Spinal cord (tissue), 10 donors: Measurements from ENCODE around the gene RAP1A. TPM values are rescaled to one million over a fixed set of nuclear protein-coding genes. Genes with fewer than 3 reads are reported as not detected.

Experiments
- DNase-seq, 6 donors: peaks; one replicate each; pipeline versions ENCODE4 v3.0.0 to v3.0.0-alpha.2; 2013 to 2015; ENCODE audit warnings: low spot score in 6 of 6, low read depth in 4 of 6
- H3K27ac ChIP-seq: one replicate; pipeline ENCODE4 v1.5.1; 2013; ENCODE audit warnings: low read depth, low read length, control low read depth
- H3K27me3 ChIP-seq: one replicate; pipeline ENCODE4 v1.6.1; 2013; ENCODE audit warnings: low read length; ENCODE audit not compliant: control insufficient read depth, insufficient read depth
- H3K36me3 ChIP-seq: one replicate; pipeline ENCODE4 v1.6.1; 2013; ENCODE audit warnings: low read length; ENCODE audit not compliant: control insufficient read depth, insufficient read depth
- H3K4me1 ChIP-seq: one replicate; pipeline ENCODE4 v1.6.1; 2013; ENCODE audit warnings: low read length; ENCODE audit not compliant: control insufficient read depth, insufficient read depth
- H3K4me3 ChIP-seq: one replicate; pipeline ENCODE4 v1.5.1; 2013; ENCODE audit warnings: low read depth, low read length, control low read depth
- H3K9me3 ChIP-seq: one replicate; pipeline ENCODE4 v1.6.1; 2013; ENCODE audit warnings: low read length; ENCODE audit not compliant: control insufficient read depth, insufficient read depth
- WGBS: methylation state at CpG from one replicate; pipeline ENCODE4 v1.1.5; 2013; ENCODE audit warnings: missing lambda C conversion rate; ENCODE audit not compliant: insufficient coverage; 5-methylcytosine and 5-hydroxymethylcytosine counted together
- long read RNA-seq, 4 donors: transcript quantifications; one replicate each; lab custom pipeline, GENCODE V29; 2026
- polyA plus RNA-seq, 2 donors: library from polyadenylated mRNA; unstranded; fragments of 120-200 nt; gene quantifications; one replicate each; pipeline ENCODE4 v1.2.1, GENCODE V29; 2013; ENCODE audit not compliant: insufficient read length in 2 of 2
- total RNA-seq, 2 donors: library from RNA; depleted of rRNA in 1 of 2; stranded (reverse); fragments of 120-200 nt in 1 of 2; fragments of >200 nt in 1 of 2; gene quantifications; one replicate each; pipeline versions ENCODE4 v1.2.3 to v1.2.4, GENCODE V29; 2013 to 2014
- donor health status: healthy.

The RAP1A gene
- total RNA-seq (10 to 100 TPM; 29.3 to 54.2 TPM), polyA plus RNA-seq (10 to 100 TPM; 61.6 to 84.4 TPM)
- long read RNA-seq, donor 1, full-length matches to known transcripts, result 33 of 52 reads
- long read RNA-seq, donor 1, partial matches to known transcripts, result 19 of 52 reads
- long read RNA-seq, donor 1, other reads (novel, unspliced or antisense), result 0 of 52 reads
- long read RNA-seq, donor 2, full-length matches to known transcripts, result 19 of 19 reads
- long read RNA-seq, donor 2, partial matches to known transcripts, result 0 of 19 reads
- long read RNA-seq, donor 2, other reads (novel, unspliced or antisense), result 0 of 19 reads
- long read RNA-seq, donor 3, full-length matches to known transcripts, result 18 of 18 reads
- long read RNA-seq, donor 3, partial matches to known transcripts, result 0 of 18 reads
- long read RNA-seq, donor 3, other reads (novel, unspliced or antisense), result 0 of 18 reads
- long read RNA-seq, donor 4, full-length matches to known transcripts, result 18 of 37 reads
- long read RNA-seq, donor 4, partial matches to known transcripts, result 19 of 37 reads
- long read RNA-seq, donor 4, other reads (novel, unspliced or antisense), result 0 of 37 reads

DNA sequence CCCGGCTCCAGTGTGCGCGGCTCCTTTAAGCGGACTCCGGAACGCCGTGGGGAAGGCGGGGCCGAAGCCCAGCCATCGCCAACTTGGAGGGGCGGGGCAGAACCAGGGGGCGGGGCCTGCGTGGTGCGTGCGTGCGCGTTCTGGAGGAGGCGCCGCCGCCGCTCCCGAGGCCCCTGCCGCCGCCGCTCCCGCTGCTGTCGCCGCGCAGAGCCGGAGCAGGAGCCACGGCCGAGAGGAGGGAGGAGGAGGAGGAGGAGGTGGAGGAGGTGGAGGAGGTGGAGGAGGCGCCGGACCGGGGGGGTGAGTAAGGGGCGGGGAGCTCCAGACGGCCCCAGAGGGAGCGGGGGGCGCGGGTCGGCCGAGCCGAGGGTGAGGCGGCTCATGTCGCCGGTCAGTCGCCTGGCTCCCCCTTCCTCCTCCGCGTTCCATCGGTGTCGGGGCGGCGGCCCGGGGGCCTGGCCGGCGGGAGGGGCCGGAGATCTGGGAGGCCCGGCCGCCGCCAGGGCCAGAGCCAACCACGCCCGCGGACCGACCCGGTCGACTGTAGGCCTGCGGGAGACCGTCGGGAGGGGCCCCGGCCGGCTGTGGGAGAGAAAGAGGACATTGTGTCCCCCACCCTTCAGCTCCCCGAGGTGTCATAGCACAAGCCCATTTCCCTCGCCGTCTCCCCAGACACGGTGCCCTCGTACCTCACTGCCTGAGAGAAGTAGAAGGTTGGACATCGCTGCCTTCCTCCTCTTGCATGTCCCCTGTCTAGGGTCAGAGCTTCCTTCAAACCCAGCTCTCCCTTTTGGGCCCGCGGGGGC, at the start of gene RAP1A:
TSS of gene RAP1A (plus strand) at position 155 of the 806 bp plus-strand sequence. CDS start 71,572 bp downstream, outside the sequence.
- H3K9me3 ChIP-seq, result no peaks in the 10 kb centered on the region
- DNase-seq, result peak in 5 of 6 donors; percentile 81 to 98 (median 91)
- H3K27me3 ChIP-seq, result no peaks in the 10 kb centered on the region
- H3K27ac ChIP-seq, result peak within 1 kb of the TSS; percentile 79
- peak within 1 kb of the TSS; percentile 68 for H3K4me3 ChIP-seq
- WGBS, result 0% methylated on average over 68 of the region's 79 CpGs
- H3K36me3 ChIP-seq, result no peaks in the 10 kb centered on the region
- peaks cover 4% of the 10 kb centered on the region for H3K4me1 ChIP-seq

DNA sequence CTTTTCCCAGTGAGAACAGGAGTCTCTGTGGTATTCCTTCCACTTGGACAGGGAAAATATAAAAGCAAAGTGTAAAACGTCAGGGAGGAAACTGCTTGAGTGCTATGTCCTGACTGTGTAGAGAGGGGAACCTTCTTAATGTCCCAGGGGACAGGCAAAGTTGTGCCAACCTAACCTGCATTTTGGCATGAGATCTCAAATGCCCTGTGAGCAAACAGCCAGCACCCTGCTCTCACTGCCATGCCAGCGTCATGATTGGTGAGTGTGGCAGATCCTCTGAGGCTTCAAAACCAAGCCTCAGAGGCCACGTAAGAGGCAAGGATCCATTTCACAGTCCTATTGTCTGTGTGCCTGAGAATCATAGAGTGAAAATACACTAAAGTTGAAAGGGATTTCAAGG, 49.7 kb upstream of the RAP1A start:
- no peaks in the 10 kb centered on the region for H3K9me3 ChIP-seq
- H3K27ac ChIP-seq, result no peak overlapping the region
- H3K36me3 ChIP-seq, result no peaks in the 10 kb centered on the region
- H3K4me3 ChIP-seq, result no peak overlapping the region
- H3K4me1 ChIP-seq, result peaks cover 4% of the 10 kb centered on the region
- DNase-seq, result no peak
- no peaks in the 10 kb centered on the region for H3K27me3 ChIP-seq
- 77% methylated on average over 3 of the region's 3 CpGs for WGBS

DNA sequence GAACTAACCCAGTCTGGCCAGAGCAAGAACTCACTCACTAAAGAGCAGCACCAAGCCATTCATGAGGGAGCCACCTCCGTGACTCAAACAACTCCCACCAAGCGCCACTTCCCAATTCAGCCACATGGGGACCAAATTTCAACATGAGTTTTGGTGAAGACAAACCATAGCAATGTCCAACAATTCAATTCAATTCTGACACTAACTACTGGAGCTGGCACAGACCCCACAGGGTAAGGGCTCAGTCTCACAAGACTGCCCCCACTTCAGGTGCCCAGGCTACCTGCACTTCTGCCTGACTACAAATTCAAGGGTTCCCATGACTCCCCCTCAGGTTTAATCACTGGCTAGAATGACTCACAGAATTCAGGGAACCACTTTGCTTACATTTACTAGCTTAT, 48.8 kb upstream of the RAP1A start:
- Histone ChIP-seq H3K27ac (no peak overlapping the region), H3K9me3 (no peaks in the 10 kb centered on the region), H3K27me3 (no peaks in the 10 kb centered on the region), H3K36me3 (no peaks in the 10 kb centered on the region), H3K4me1 (peaks cover 4% of the 10 kb centered on the region), H3K4me3 (no peak overlapping the region)
- DNase-seq, result no peak
- 75% methylated on average over 2 of the region's 2 CpGs for WGBS

DNA sequence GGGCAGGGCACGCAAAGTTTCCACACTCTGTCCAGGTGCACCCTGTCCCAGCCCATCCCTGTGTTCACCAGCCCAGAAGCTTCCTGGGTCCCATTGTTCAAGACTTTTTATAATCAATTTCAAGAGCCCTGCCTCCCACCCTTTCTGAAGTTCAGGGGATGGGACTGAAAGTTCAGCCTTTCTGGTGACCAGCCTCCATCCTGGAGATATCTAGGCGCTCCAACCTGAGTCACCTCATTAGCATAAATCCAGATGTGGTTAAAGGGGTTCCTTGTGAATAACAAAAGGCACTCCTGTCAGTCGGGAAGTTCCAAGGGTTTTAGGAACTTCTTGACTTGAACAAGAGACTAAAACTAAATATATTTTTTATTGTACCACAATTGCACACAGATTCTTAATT, 48.4 kb upstream of the RAP1A start:
- WGBS, result 100% methylated on average over 1 of the region's 3 CpGs
- H3K4me1 ChIP-seq, result peaks cover 4% of the 10 kb centered on the region
- H3K27ac ChIP-seq, result no peak overlapping the region
- H3K4me3 ChIP-seq, result no peak overlapping the region
- no peak for DNase-seq
- H3K36me3 ChIP-seq, result no peaks in the 10 kb centered on the region
- no peaks in the 10 kb centered on the region for H3K27me3 ChIP-seq
- H3K9me3 ChIP-seq, result no peaks in the 10 kb centered on the region

DNA sequence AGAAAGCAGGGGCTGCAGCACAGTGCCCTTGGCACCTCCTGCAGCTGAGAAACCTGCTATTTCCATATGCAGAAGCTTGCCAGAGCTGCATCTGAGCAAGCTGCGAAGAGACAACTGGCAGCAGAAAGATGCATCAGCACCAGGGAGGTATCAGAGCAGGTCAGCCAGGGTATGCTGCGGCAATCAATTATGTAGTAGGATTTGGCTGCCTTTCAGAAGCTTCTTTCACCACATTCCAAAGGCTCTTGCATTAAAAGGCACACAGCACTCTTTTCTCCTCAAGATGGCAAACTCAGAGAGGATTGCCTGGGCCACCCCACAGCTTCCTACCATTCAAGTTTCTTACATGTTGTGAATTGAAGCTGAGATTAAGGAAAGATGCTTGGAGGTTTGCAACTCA, 47.6 kb upstream of the RAP1A start:
- Histone ChIP-seq H3K4me1 (peaks cover 4% of the 10 kb centered on the region), H3K4me3 (no peak overlapping the region), H3K9me3 (no peaks in the 10 kb centered on the region), H3K27me3 (no peaks in the 10 kb centered on the region), H3K36me3 (no peaks in the 10 kb centered on the region), H3K27ac (no peak overlapping the region)
- 14% methylated on average over 1 of the region's 2 CpGs for WGBS
- DNase-seq, result peak in 5 of 6 donors; percentile 13 to 82 (median 31)

DNA sequence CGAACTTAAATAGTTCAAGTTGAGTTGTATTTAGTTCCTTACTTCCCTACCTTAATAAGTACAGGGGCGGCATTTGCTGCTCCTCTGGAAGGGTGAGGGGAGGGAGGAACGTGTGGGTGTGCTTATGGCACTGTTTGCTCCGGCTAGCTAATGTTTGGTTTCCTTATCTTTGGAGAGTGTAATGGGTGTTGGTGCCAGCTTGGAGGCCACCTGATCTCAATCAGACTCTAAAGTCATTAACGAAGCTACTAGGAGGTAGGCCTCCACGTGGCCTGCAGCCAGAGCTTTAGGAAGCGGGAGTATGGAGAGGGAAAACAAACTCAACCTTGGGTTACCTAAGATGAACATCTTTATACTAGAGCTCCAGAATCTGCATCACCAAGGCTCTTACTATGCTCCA, 43.0 kb upstream of the RAP1A start:
- DNase-seq, result no peak
- H3K4me3 ChIP-seq, result no peak overlapping the region
- no peaks in the 10 kb centered on the region for H3K9me3 ChIP-seq
- no peak overlapping the region for H3K27ac ChIP-seq
- peaks cover 4% of the 10 kb centered on the region for H3K4me1 ChIP-seq
- no peaks in the 10 kb centered on the region for H3K27me3 ChIP-seq
- 67% methylated on average over 1 of the region's 7 CpGs for WGBS
- no peaks in the 10 kb centered on the region for H3K36me3 ChIP-seq

DNA sequence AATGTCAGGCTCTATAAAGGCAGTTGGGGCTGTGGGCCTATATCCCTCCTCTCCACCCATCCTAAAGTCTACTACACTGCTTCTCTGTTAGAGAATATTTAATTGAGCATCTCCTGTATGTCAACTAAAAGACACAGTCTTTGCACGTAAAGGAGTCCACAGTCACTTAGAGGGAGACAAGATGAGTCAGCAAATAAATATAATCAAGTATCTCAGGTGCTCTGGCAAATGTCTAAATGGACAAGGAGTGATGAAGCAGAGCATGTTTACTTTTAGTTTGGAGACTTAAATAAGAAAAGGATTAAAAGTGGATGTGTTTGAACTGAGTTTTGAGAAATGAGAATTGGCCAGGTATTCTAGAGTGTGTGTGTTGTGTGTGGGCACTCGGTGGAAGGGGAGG, 41.8 kb upstream of the RAP1A start:
- Histone ChIP-seq H3K4me3 (no peak overlapping the region), H3K36me3 (no peaks in the 10 kb centered on the region), H3K4me1 (no peaks in the 10 kb centered on the region), H3K27ac (no peak overlapping the region), H3K9me3 (no peaks in the 10 kb centered on the region), H3K27me3 (no peaks in the 10 kb centered on the region)
- no peak for DNase-seq
- 76% methylated on average over 1 of the region's 2 CpGs for WGBS

DNA sequence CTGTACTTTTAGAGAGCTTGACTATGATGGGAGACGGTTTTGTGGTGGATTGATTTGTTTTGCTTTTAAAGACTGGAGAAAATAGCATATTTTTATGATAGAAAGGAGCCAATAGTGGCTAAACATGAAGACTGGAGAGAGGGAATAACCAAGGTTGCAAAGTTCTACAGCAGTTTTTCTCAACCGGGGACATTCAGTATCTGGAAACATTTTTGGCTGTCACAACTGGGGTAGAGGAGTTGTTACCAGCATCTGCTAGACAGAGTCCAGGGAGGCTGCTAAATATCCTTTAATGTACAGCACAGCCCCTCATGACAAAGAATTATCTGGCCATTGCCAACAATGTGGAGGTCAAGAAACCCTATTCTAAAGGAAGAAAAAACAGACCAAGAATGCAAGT, 38.4 kb upstream of the RAP1A start:
- H3K27me3 ChIP-seq, result no peaks in the 10 kb centered on the region
- no peaks in the 10 kb centered on the region for H3K36me3 ChIP-seq
- no peak for DNase-seq
- H3K4me1 ChIP-seq, result no peaks in the 10 kb centered on the region
- H3K4me3 ChIP-seq, result no peak overlapping the region
- no peaks in the 10 kb centered on the region for H3K9me3 ChIP-seq
- no peak overlapping the region for H3K27ac ChIP-seq
- 73% methylated on average over 1 of the region's 2 CpGs for WGBS

DNA sequence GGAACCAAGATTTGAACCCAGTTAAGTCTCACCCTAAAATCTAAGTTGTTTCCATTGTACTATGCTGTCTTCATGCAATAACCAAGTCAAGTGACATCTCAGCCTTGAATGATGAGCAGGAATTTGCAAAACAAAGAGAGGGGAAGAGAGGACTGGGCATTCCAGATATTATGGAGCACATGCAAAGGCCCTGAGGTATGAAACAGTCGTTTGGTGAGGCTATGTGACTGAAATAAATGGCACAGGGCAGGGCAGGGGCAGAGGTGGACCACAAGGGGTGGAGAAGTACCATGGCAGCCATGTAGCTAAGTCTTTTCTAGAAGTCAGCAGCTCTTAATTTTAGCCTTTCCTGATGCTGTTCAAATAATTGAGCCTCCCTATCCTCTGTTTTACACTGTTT, 37.6 kb upstream of the RAP1A start:
- H3K36me3 ChIP-seq, result no peaks in the 10 kb centered on the region
- H3K9me3 ChIP-seq, result no peaks in the 10 kb centered on the region
- H3K27ac ChIP-seq, result no peak overlapping the region
- no peaks in the 10 kb centered on the region for H3K4me1 ChIP-seq
- H3K4me3 ChIP-seq, result no peak overlapping the region
- DNase-seq, result no peak
- no CpG with 5 or more reads among the region's 1 CpG for WGBS
- H3K27me3 ChIP-seq, result no peaks in the 10 kb centered on the region
